22Rv1 (cell line): ENCODE results near the gene FHOD3.

Experiments used
- CTCF ChIP-seq: fragments of 450-650 bp; IDR thresholded peaks from 2 replicates; pipeline ENCODE4 v1.5.1; 2017; ENCODE audit warnings: mild to moderate bottlenecking
- ZFX ChIP-seq: fragments of 450-650 bp; IDR thresholded peaks from 2 replicates; pipeline ENCODE4 v1.6.1; 2017; ENCODE audit warnings: antibody characterized with exemption, borderline replicate concordance

- TF ChIP-seq CTCF (no peak), ZFX (no peak)
These were observed 151.9 kb downstream of the FHOD3 start for GRCh38 chr18:36449451-36449850.
